Tibial nerve (tissue), 4 donors: ENCODE data around the gene RPL29.

Experiments
- CTCF ChIP-seq, 5 experiments: fragments of 200-600 bp in 3 of 5; fragments of 450-650 bp in 2 of 5; sonication (generic) in 3 of 5; IDR thresholded peaks; one replicate each; pipeline ENCODE4 v1.5.1; 2016 to 2019; ENCODE audit warnings: antibody characterized with exemption in 5 of 5, mild to moderate bottlenecking in 3 of 5, moderate library complexity in 2 of 5
- EP300 ChIP-seq, 2 donors: sonication (generic); formaldehyde crosslinking; IDR thresholded peaks; one replicate each; pipeline ENCODE4 v1.6.1; 2017; ENCODE audit warnings: antibody characterized with exemption in 2 of 2, mild to moderate bottlenecking in 1 of 2

- TF ChIP-seq CTCF (IDR thresholded peaks at IDR 0.05), result no peak
- peak in 1 of 2 donors; percentile 69 for TF ChIP-seq EP300 (IDR thresholded peaks at IDR 0.05)
Measured at GRCh38 chr3:51967384-51968169, 28.1 kb downstream of the RPL29 start, which contains the start of gene PCBP4.
